Nephron progenitor cell (in vitro differentiated cells): ENCODE measurements around the gene ZBTB8A.

ENCODE experiments used
- DNase-seq: peaks from one replicate; pipeline ENCODE4 v3.0.0; 2021
- H3K27ac Mint-ChIP-seq: 2 replicates; pipeline ENCODE4 v1.8.0; 2021; ENCODE audit warnings: mild to moderate bottlenecking, moderate library complexity, mixed read lengths
- H3K27me3 Mint-ChIP-seq: 2 replicates; pipeline ENCODE4 v1.8.0; 2021; ENCODE audit warnings: mild to moderate bottlenecking, low read depth, mixed read lengths; ENCODE audit not compliant: poor library complexity
- H3K36me3 Mint-ChIP-seq: 2 replicates; pipeline ENCODE4 v1.8.0; 2021; ENCODE audit warnings: low read depth, mixed read lengths
- H3K4me1 Mint-ChIP-seq: 2 replicates; pipeline ENCODE4 v1.8.0; 2021; ENCODE audit warnings: mixed read lengths
- H3K4me3 Mint-ChIP-seq: 2 replicates; pipeline ENCODE4 v1.8.0; 2021; ENCODE audit warnings: mild to moderate bottlenecking, moderate library complexity, mixed read lengths
- H3K9me3 Mint-ChIP-seq: 2 replicates; pipeline ENCODE4 v1.8.0; 2021; ENCODE audit warnings: mild to moderate bottlenecking, moderate library complexity, mixed read lengths
- TF ChIP-seq, protein P1 (sequence below): fragments of 200-600 bp; sonication (generic); IDR thresholded peaks from 2 replicates; pipeline ENCODE4 v1.5.0; 2021; ENCODE audit warnings: antibody characterized with exemption

ZBTB8A gene

DNA sequence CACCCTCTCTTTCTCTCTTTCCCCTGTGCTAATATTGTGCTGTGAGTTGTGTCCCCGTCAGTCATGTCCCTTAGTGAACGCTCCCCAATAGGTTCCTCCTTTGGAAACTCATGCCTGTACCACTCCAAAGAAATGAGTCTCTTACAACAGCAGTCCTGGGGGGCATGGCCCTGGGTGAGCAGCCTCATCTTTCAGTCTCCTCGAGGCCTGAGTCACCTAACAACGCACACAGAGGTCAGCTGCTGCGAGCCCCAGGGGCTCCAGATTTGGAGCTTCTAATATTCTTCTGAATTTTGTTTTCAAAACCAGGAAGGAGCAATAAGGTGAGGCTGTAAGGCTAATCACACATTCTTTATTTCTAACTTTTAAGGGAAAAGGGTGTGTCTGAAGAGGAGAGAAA is 30.5 kb upstream of the ZBTB8A start:
- TF ChIP-seq, protein P1, sequence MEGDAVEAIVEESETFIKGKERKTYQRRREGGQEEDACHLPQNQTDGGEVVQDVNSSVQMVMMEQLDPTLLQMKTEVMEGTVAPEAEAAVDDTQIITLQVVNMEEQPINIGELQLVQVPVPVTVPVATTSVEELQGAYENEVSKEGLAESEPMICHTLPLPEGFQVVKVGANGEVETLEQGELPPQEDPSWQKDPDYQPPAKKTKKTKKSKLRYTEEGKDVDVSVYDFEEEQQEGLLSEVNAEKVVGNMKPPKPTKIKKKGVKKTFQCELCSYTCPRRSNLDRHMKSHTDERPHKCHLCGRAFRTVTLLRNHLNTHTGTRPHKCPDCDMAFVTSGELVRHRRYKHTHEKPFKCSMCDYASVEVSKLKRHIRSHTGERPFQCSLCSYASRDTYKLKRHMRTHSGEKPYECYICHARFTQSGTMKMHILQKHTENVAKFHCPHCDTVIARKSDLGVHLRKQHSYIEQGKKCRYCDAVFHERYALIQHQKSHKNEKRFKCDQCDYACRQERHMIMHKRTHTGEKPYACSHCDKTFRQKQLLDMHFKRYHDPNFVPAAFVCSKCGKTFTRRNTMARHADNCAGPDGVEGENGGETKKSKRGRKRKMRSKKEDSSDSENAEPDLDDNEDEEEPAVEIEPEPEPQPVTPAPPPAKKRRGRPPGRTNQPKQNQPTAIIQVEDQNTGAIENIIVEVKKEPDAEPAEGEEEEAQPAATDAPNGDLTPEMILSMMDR: no peak
- peaks cover 7% of the 10 kb centered on the region for H3K27me3 Mint-ChIP-seq
- no peaks in the 10 kb centered on the region for H3K36me3 Mint-ChIP-seq
- peaks cover 5% of the 10 kb centered on the region for H3K4me1 Mint-ChIP-seq
- peaks cover 14% of the 10 kb centered on the region for H3K9me3 Mint-ChIP-seq
- H3K4me3 Mint-ChIP-seq: no peak overlapping the region
- H3K27ac Mint-ChIP-seq: peak overlapping the region; percentile 54
- no peak for DNase-seq

DNA sequence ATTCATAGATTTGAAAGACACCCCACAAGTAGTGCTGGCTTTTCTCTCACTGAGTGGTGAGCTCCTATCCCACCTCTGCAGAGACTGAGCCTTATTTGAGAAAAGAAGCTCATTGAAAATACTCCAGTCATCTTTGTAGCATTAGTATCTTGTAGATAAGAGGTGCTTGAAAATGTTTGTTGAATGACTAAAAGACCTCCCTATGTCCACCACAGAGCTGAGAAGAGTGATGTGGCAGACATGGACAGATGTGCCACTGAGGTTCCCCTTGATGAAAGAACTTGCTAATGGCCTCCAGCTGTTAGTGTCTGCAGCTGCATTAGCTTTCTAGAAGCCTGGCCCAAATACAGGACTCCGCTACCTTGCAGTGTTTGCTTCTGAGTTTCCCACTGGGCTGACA is 29.3 kb upstream of the ZBTB8A start:
- Mint-ChIP-seq H3K27me3 (peaks cover 7% of the 10 kb centered on the region), H3K4me1 (peaks cover 5% of the 10 kb centered on the region), H3K36me3 (no peaks in the 10 kb centered on the region), H3K9me3 (peaks cover 15% of the 10 kb centered on the region), H3K4me3 (no peak overlapping the region), H3K27ac (no peak overlapping the region)
- TF ChIP-seq, protein P1: no peak
- DNase-seq: no peak

- no peak overlapping the region for H3K4me3 Mint-ChIP-seq
- no peaks in the 10 kb centered on the region for H3K27me3 Mint-ChIP-seq
- H3K4me1 Mint-ChIP-seq: peaks cover 9% of the 10 kb centered on the region
- H3K9me3 Mint-ChIP-seq: peaks cover 15% of the 10 kb centered on the region
- no peak for DNase-seq
- no peaks in the 10 kb centered on the region for H3K36me3 Mint-ChIP-seq
- no peak overlapping the region for H3K27ac Mint-ChIP-seq
- TF ChIP-seq, protein P1: no peak
Observed at GRCh38 chr1:32516402-32516801, 22.8 kb upstream of the ZBTB8A start.

- H3K4me1 Mint-ChIP-seq: peaks cover 10% of the 10 kb centered on the region
- TF ChIP-seq, protein P1: no peak
- no peak for DNase-seq
- no peaks in the 10 kb centered on the region for H3K36me3 Mint-ChIP-seq
- no peak overlapping the region for H3K4me3 Mint-ChIP-seq
- H3K9me3 Mint-ChIP-seq: no peaks in the 10 kb centered on the region
- no peaks in the 10 kb centered on the region for H3K27me3 Mint-ChIP-seq
- H3K27ac Mint-ChIP-seq: no peak overlapping the region
Observed at GRCh38 chr1:32518976-32519375, 20.3 kb upstream of the ZBTB8A start.

DNA sequence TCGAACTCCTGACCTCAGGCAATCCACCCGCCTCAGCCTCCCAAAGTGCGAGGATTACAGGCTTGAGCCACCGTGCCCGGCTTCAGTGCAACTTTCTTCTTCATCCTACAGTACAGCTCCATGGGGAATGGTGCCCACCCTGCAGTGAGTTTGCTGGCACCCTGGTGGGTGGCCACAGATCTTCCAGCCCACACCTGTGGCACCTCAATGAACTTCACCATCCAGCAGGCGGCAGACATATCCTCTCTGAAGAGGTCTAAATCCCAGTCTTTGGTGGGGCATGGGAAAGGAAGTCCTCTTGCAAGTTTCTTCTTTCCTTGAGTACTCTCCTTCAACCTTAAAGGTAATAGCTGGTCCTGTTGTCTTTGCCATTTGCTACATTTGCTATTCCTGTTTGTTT is 18.1 kb upstream of the ZBTB8A start:
- H3K4me3 Mint-ChIP-seq: peak overlapping the region; percentile 69
- TF ChIP-seq, protein P1: no peak
- no peak for DNase-seq
- H3K9me3 Mint-ChIP-seq: no peaks in the 10 kb centered on the region
- peaks cover 17% of the 10 kb centered on the region for H3K4me1 Mint-ChIP-seq
- H3K27ac Mint-ChIP-seq: no peak overlapping the region
- H3K36me3 Mint-ChIP-seq: no peaks in the 10 kb centered on the region
- no peaks in the 10 kb centered on the region for H3K27me3 Mint-ChIP-seq

DNA sequence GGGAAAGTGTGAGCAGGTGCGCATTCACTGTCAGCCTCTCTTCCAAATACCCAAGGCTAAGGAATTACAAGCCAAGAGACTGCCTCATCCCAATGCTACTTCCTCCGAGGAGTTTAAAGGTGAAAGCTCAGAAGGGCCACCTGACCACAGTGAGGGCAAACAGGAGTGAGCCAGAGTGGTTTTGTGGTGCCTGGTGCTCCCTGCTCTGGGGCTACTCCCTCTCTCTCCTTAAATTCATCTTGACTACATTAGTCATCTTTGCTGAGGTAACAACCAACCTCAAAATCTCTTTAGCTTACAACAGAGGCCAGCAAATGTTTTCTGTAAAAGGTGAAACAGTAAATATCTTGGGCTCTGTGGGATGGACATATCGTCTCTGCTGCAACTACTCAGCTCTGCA is 14.2 kb upstream of the ZBTB8A start:
- no peaks in the 10 kb centered on the region for H3K27me3 Mint-ChIP-seq
- peaks cover under 1% of the 10 kb centered on the region for H3K36me3 Mint-ChIP-seq
- peaks cover 18% of the 10 kb centered on the region for H3K4me1 Mint-ChIP-seq
- H3K4me3 Mint-ChIP-seq: no peak overlapping the region
- H3K9me3 Mint-ChIP-seq: peaks cover 1% of the 10 kb centered on the region
- DNase-seq: no peak
- no peak overlapping the region for H3K27ac Mint-ChIP-seq
- TF ChIP-seq, protein P1: no peak
